AG09319 (cell line): ENCODE results near the gene ACP5.
"Not testable (repeated sequence)": the region's sequence is repeated elsewhere in the genome, so short reads cannot be mapped to it uniquely, and the experiment has no call there.

Source experiments
- DNase-seq: peaks from one replicate; pipeline ENCODE4 v3.0.0-alpha.2; 2010; ENCODE audit warnings: low read depth; ENCODE audit errors: extremely low read depth
- TF ChIP-seq, protein P1 (sequence below): IDR thresholded peaks from 2 replicates; pipeline ENCODE4 v1.5.1; 2011; ENCODE audit warnings: low read depth, mild to moderate bottlenecking, inconsistent platforms, low read length, moderate library complexity

The ACP5 gene

DNA sequence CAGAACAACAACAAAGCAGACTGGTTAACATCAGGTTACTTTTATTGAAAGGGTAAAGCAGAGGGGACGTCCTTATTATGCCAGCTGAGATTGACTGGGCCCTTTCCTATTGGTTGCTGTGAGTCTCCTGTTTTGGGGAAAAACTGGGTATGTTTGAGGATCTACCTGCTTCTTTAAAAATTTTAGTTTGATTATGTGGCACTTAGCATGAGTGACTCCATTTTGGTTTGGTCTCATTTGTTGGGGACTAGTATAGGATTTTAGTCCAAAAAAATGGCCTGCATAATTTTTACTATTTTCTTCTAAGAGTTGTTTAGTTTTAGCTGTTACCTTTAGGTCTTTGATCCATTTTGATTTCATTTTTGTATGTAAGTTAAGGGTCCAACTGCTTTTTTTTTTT lies 34.3 kb upstream of the ACP5 start:
- DNase-seq = no peak
- TF ChIP-seq, protein P1, sequence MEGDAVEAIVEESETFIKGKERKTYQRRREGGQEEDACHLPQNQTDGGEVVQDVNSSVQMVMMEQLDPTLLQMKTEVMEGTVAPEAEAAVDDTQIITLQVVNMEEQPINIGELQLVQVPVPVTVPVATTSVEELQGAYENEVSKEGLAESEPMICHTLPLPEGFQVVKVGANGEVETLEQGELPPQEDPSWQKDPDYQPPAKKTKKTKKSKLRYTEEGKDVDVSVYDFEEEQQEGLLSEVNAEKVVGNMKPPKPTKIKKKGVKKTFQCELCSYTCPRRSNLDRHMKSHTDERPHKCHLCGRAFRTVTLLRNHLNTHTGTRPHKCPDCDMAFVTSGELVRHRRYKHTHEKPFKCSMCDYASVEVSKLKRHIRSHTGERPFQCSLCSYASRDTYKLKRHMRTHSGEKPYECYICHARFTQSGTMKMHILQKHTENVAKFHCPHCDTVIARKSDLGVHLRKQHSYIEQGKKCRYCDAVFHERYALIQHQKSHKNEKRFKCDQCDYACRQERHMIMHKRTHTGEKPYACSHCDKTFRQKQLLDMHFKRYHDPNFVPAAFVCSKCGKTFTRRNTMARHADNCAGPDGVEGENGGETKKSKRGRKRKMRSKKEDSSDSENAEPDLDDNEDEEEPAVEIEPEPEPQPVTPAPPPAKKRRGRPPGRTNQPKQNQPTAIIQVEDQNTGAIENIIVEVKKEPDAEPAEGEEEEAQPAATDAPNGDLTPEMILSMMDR = no peak

DNA sequence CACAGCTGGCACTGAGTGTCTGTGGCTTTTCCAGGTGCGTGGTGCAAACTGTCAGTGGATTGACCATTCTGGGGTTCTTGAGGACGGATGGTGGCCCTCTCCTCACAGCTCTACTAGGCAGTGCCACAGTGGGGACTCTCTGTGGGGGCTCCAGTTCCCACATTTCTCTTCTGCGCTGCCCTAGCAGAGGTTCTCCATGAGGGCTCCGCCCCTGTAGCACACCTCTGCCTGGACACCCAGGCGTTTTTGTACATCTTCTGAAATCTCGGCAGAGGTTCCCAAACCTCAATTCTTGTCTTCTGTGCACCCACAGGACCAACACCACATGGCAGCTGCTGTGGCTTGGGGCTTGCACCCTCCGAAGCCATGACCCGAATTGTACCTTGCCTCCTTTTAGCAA lies 29.0 kb upstream of the ACP5 start:
- TF ChIP-seq, protein P1 = no peak
- DNase-seq = no peak

DNA sequence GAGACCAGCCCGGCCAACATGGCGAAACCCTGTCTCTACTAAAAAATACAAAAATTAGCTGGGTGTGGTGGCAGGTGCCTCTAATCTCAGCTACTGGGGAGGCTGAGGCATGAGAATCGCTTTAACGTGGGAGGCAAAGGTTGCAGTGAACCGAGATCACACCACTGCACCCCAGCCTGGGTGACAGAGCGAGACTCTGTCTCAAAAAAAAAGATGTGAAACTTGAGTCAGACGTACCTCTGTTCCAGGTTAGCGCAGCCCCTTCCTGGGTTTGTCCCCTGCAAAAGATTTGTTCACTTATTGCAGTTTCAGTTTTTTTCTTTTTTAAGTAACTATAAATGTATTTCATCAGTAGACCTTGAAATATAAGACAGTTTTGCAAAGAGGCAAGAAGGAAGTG lies 22.3 kb upstream of the ACP5 start:
- DNase-seq = not testable (repeated sequence)

- DNase-seq = no peak
- TF ChIP-seq, protein P1 = no peak
Observed at GRCh38 chr19:11598746-11599145, 21.3 kb upstream of the ACP5 start.

- no peak for DNase-seq
- TF ChIP-seq, protein P1 = no peak
Observed at GRCh38 chr19:11598103-11598483, 20.6 kb upstream of the ACP5 start.

GRCh38 chr19:11597202-11598102 lies 20.0 kb upstream of the ACP5 start, which contains the start of gene ZNF627:
Gene ZNF627, plus strand, starts transcription at chr19:11597483. Its CDS starts 145 bp downstream, at chr19:11597628.
- DNase-seq = peak; percentile 95
- TF ChIP-seq, protein P1 = no peak

- TF ChIP-seq, protein P1 = no peak
- no peak for DNase-seq
Observed at GRCh38 chr19:11596156-11596555, 18.7 kb upstream of the ACP5 start.
